Esophagus squamous epithelium (tissue), 5 donors: ENCODE data around the gene SP8. TPM values are rescaled to one million over a fixed set of nuclear protein-coding genes. Genes with fewer than 3 reads are reported as not detected.

Experiments
- DNase-seq: peaks from one replicate; lab custom pipeline; 2025; lab: John Stamatoyannopoulos, UW
- H3K27ac ChIP-seq, 4 donors: fragments of 200-600 bp; sonication (generic); one replicate each; pipeline ENCODE4 v1.5.1; 2016 to 2019; ENCODE audit warnings: mild to moderate bottlenecking in 1 of 4
- H3K27me3 ChIP-seq, 4 donors: fragments of 200-600 bp; sonication (generic); 1 replicate in 3 of 4; 2 replicates in 1 of 4; pipeline versions ENCODE4 v1.5.1 to v1.6.0; 2017 to 2021; ENCODE audit warnings: antibody characterized with exemption in 1 of 4
- H3K36me3 ChIP-seq, 3 donors: fragments of 200-600 bp; sonication (generic); one replicate each; pipeline ENCODE4 v1.5.1; 2016 to 2019
- H3K4me1 ChIP-seq, 3 donors: fragments of 200-600 bp; sonication (generic); one replicate each; pipeline ENCODE4 v1.5.1; 2017 to 2019
- H3K4me3 ChIP-seq, 4 donors: fragments of 200-600 bp; sonication (generic); 1 replicate in 3 of 4; 2 replicates in 1 of 4; pipeline ENCODE4 v1.5.1; 2016 to 2019; ENCODE audit warnings: mild to moderate bottlenecking in 2 of 4, moderate library complexity in 1 of 4
- H3K9me3 ChIP-seq, 3 donors: fragments of 200-600 bp; sonication (generic); one replicate each; pipeline ENCODE4 v1.5.1; 2016 to 2019
- POLR2A ChIP-seq, 4 donors: fragments of 450-650 bp; IDR thresholded peaks; one replicate each; pipeline ENCODE4 v1.6.1; 2017; ENCODE audit warnings: antibody characterized with exemption in 4 of 4, mild to moderate bottlenecking in 4 of 4, moderate library complexity in 3 of 4
- WGBS, 2 donors: methylation state at CpG; one replicate each; pipeline ENCODE4 v1.1.5; 2018; 5-methylcytosine and 5-hydroxymethylcytosine counted together
- intact Hi-C: fragments of 100-400 bp; cut with DNase I; formaldehyde crosslinking; loops from one replicate; pipeline ENCODE4 v1.15.0; 2022
- total RNA-seq, 4 donors: library from RNA; depleted of rRNA; stranded (reverse); fragments of >200 nt; gene quantifications; one replicate each; pipeline ENCODE4 v1.1.0, GENCODE V29; 2016
- TF ChIP-seq, protein P1 (sequence below), 6 experiments: fragments of 450-650 bp in 4 of 6; fragments of 200-600 bp in 2 of 6; sonication (generic) in 2 of 6; IDR thresholded peaks; one replicate each; pipeline ENCODE4 v1.5.1; 2016 to 2019; ENCODE audit warnings: antibody characterized with exemption in 6 of 6, mild to moderate bottlenecking in 4 of 6, moderate library complexity in 4 of 6
- donor health status: DM: yes; HTN: yes; CAD: no.

SP8 gene
- total RNA-seq, 4 donors from 2014 or later: not detected

DNA sequence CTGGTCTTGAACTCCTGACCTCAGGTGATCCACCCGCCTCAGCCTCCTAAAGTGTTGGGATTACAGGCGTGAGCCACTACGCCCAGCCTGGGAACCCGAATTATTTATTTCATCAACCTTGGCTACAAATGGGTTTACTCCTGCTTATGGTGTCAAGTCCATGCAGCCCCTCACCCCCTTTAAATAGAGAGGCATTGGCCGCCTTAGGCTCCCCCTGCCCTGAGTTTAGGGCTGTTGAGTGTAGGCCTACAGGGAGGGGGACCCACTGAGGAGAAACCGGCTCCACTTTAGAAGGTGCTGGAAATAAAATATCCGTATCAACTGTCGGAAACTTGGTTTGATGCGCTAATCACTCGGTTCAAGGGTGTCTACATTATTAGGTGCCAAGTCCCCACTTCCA is 8.7 kb upstream of the SP8 start:
- no peak for TF ChIP-seq POLR2A (IDR thresholded peaks at IDR 0.05)
- TF ChIP-seq, protein P1, sequence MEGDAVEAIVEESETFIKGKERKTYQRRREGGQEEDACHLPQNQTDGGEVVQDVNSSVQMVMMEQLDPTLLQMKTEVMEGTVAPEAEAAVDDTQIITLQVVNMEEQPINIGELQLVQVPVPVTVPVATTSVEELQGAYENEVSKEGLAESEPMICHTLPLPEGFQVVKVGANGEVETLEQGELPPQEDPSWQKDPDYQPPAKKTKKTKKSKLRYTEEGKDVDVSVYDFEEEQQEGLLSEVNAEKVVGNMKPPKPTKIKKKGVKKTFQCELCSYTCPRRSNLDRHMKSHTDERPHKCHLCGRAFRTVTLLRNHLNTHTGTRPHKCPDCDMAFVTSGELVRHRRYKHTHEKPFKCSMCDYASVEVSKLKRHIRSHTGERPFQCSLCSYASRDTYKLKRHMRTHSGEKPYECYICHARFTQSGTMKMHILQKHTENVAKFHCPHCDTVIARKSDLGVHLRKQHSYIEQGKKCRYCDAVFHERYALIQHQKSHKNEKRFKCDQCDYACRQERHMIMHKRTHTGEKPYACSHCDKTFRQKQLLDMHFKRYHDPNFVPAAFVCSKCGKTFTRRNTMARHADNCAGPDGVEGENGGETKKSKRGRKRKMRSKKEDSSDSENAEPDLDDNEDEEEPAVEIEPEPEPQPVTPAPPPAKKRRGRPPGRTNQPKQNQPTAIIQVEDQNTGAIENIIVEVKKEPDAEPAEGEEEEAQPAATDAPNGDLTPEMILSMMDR (IDR thresholded peaks at IDR 0.05): no peak
- Histone ChIP-seq H3K4me3 (no peak overlapping the region), H3K4me1 (peaks cover 8 to 35% (median 9%) of the 10 kb centered on the region in 3 donors), H3K27me3 (peaks cover 19 to 100% (median 54%) of the 10 kb centered on the region in 4 donors), H3K36me3 (no peaks in the 10 kb centered on the region), H3K27ac (no peak overlapping the region), H3K9me3 (no peaks in the 10 kb centered on the region)
- WGBS, 2 donors: 27 to 42% methylated on average over 9 to 10 of the region's 10 CpGs
- intact Hi-C loops: no loop called here
- no peak for DNase-seq

DNA sequence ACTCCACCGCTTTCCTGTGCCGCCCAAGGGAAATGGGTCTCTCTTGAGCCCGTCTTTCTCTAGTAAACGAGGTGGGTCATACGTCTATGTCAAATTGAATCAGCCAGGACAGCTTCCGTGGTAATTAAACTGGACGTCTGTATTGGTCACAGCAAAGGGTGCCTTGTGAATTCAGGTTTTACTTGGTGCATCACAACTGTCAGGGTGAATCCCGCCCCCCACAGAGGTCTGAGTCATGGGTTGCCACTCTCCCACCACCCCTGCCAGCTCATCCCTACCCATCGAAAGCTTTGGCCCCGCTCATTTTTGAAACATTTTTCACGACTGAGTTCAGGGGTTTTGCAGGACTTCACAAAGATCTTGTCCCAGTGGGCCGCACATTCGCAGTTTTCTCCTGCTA is 8.0 kb upstream of the SP8 start:
- no peak overlapping the region for H3K27ac ChIP-seq
- peaks cover 8 to 35% (median 9%) of the 10 kb centered on the region in 3 donors for H3K4me1 ChIP-seq
- WGBS, 2 donors: 15 to 25% methylated on average over 12 of the region's 13 CpGs
- H3K36me3 ChIP-seq: no peaks in the 10 kb centered on the region
- no peak for DNase-seq
- no peaks in the 10 kb centered on the region for H3K9me3 ChIP-seq
- intact Hi-C loops: no loop called here
- H3K4me3 ChIP-seq: no peak overlapping the region
- TF ChIP-seq POLR2A (IDR thresholded peaks at IDR 0.05): no peak
- TF ChIP-seq, protein P1 (IDR thresholded peaks at IDR 0.05): no peak
- peaks cover 19 to 100% (median 57%) of the 10 kb centered on the region in 4 donors for H3K27me3 ChIP-seq

- WGBS, 2 donors: 19 to 21% methylated on average over 15 of the region's 15 CpGs
- no peaks in the 10 kb centered on the region for H3K9me3 ChIP-seq
Observed at GRCh38 chr7:20793694-20794394, 7.2 kb upstream of the SP8 start.

GRCh38 chr7:20793248-20793647 is 6.6 kb upstream of the SP8 start:
- peaks cover 19 to 100% (median 65%) of the 10 kb centered on the region in 4 donors for H3K27me3 ChIP-seq
- DNase-seq: no peak
- WGBS, 2 donors: 19 to 23% methylated on average over 12 to 15 of the region's 15 CpGs
- H3K27ac ChIP-seq: no peak overlapping the region
- H3K9me3 ChIP-seq: no peaks in the 10 kb centered on the region
- no peaks in the 10 kb centered on the region for H3K36me3 ChIP-seq
- no peak overlapping the region for H3K4me3 ChIP-seq
- H3K4me1 ChIP-seq: peaks cover 3 to 26% (median 9%) of the 10 kb centered on the region in 3 donors
- intact Hi-C loops: no loop called here
- TF ChIP-seq, protein P1 (IDR thresholded peaks at IDR 0.05): no peak
- TF ChIP-seq POLR2A (IDR thresholded peaks at IDR 0.05): no peak

More at GRCh38 chr7:20793694-20794394, 7.2 kb upstream of the SP8 start:
- Histone ChIP-seq H3K36me3 (no peaks in the 10 kb centered on the region), H3K27ac (no peak overlapping the region), H3K4me3 (no peak overlapping the region), H3K4me1 (peaks cover 8 to 32% (median 9%) of the 10 kb centered on the region in 3 donors), H3K27me3 (peaks cover 19 to 100% (median 61%) of the 10 kb centered on the region in 4 donors)
- TF ChIP-seq POLR2A (IDR thresholded peaks at IDR 0.05): no peak
- TF ChIP-seq, protein P1 (IDR thresholded peaks at IDR 0.05): no peak
- intact Hi-C loops: no loop called here
- DNase-seq: no peak
